Activated CD8-positive, alpha-beta T cell treated with anti-CD3 and anti-CD28 coated beads, Interleukin-2, amount 10 ng/mL, durations not matched to agents 7 days and 5 days (primary cell): Measurements from ENCODE around the gene MT1A. TPM values are rescaled to one million over a fixed set of nuclear protein-coding genes. Genes with fewer than 3 reads are reported as not detected.

Source experiments
- ATAC-seq: fragments of 150-1000 bp; cut with Tn5 transposase; one replicate; pipeline ENCODE4 v1.10.0; 2021; ENCODE audit warnings: moderate library complexity
- CTCF ChIA-PET: fragments of 350-600 bp; sonication (Branson Sonifier 250); formaldehyde crosslinking; loops from one replicate; lab custom pipeline; 2021; ENCODE audit warnings: antibody characterized with exemption; lab: Charles Lee
- POLR2A ChIA-PET: fragments of 350-600 bp; sonication (Branson Sonifier 250); formaldehyde crosslinking; loops from one replicate; lab custom pipeline; 2021; ENCODE audit warnings: antibody characterized with exemption; lab: Charles Lee
- DNase-seq: peaks from one replicate; pipeline ENCODE4 v3.0.0-alpha.2; 2020
- H3K27ac Mint-ChIP-seq: one replicate; pipeline ENCODE4 v1.8.0; 2021; ENCODE audit warnings: mild to moderate bottlenecking, mixed read lengths
- H3K27me3 Mint-ChIP-seq: one replicate; pipeline ENCODE4 v1.8.0; 2021; ENCODE audit warnings: low read depth, mixed read lengths
- H3K36me3 Mint-ChIP-seq: one replicate; pipeline ENCODE4 v1.8.0; 2021; ENCODE audit warnings: low read depth, mixed read lengths
- H3K4me1 Mint-ChIP-seq: one replicate; pipeline ENCODE4 v1.8.0; 2021; ENCODE audit warnings: low read depth, mixed read lengths
- H3K4me3 Mint-ChIP-seq: one replicate; pipeline ENCODE4 v1.8.0; 2021; ENCODE audit warnings: mild to moderate bottlenecking, mixed read lengths
- H3K9me3 Mint-ChIP-seq: one replicate; pipeline ENCODE4 v1.8.0; 2022; ENCODE audit warnings: mixed read lengths; ENCODE audit not compliant: insufficient read depth
- total RNA-seq, 2 experiments: library from RNA; stranded (reverse); gene quantifications; one replicate each; pipeline ENCODE4 v1.2.3, GENCODE V29; 2021

MT1A gene
- total RNA-seq, 2 experiments from 2014 or later = not detected

- CTCF ChIA-PET = interaction anchor here (1.1 to 1.7 kb wide), 5 partner anchors 8 to 97 kb away, joined by 4 to 10 read pairs (median 7); no protein-coding TSS in a partner anchor
- Mint-ChIP-seq H3K27me3 (peaks cover 14% of the 10 kb centered on the region), H3K27ac (no peak overlapping the region), H3K4me1 (peaks cover 23% of the 10 kb centered on the region), H3K9me3 (no peaks in the 10 kb centered on the region), H3K4me3 (no peak overlapping the region), H3K36me3 (peaks cover 7% of the 10 kb centered on the region)
- POLR2A ChIA-PET = interaction anchor here (1.1 to 1.8 kb wide), 2 partner anchors 77 to 104 kb away, joined by 3 to 7 read pairs; partner anchors contain the start of gene MT1X
- no peak for ATAC-seq
- no peak for DNase-seq
Observed at GRCh38 chr16:56604966-56605365, 33.5 kb upstream of the MT1A start.

DNA sequence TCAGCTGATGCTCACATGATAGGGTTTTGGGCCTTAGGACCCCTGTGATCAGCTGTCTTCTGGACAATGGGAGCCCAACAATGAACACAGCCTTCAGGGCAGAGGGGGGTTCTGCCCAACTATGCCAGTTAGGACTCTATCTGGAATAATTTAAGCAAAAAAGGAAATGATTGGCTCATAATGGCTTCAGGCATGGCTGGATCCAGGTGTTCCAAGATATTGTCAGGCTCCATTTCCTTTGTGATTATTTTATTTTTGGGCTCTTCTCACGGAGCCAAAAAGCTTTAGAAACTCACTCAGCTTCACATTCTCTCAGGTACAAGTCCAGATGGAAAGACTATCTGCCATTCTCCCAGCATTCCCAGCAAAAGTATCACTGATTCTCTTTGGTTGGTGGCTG lies 33.0 kb upstream of the MT1A start:
- Mint-ChIP-seq H3K36me3 (peaks cover 7% of the 10 kb centered on the region), H3K4me3 (no peak overlapping the region), H3K27ac (no peak overlapping the region), H3K27me3 (peaks cover 10% of the 10 kb centered on the region), H3K4me1 (peaks cover 28% of the 10 kb centered on the region), H3K9me3 (no peaks in the 10 kb centered on the region)
- DNase-seq (no peak), ATAC-seq (no peak)
- ChIA-PET CTCF (interaction anchor here (1.1 to 1.7 kb wide), 5 partner anchors 9 to 97 kb away, joined by 4 to 10 read pairs (median 7); no protein-coding TSS in a partner anchor), POLR2A (interaction anchor here (0.7 to 1.8 kb wide), 3 partner anchors 77 to 328 kb away, joined by 3 to 7 read pairs (median 3); partner anchors contain the start of gene MT1X)

DNA sequence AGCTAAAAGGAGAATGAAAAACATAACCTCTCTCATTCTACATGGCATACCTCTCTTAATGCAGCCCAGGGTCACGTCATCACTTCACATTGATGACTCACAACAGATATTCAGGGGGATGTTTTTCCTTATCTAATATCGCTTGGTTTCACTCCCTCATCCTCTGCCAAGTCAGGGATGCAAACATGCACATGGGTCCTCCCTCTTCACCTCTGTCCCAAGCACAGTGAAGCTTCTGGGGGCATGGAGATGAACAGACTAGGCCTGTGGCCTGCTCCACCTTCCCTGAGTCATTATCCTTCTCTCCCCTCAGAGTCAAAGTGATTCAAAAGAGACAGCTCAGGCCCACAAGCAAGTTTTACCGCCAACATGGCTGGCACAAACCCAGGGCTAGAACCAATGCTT lies 32.4 kb upstream of the MT1A start:
- H3K27me3 Mint-ChIP-seq = peaks cover 7% of the 10 kb centered on the region
- peaks cover 34% of the 10 kb centered on the region for H3K4me1 Mint-ChIP-seq
- CTCF ChIA-PET = interaction anchor here (1.1 to 1.6 kb wide), 4 partner anchors 9 to 96 kb away, joined by 4 to 10 read pairs (median 6); no protein-coding TSS in a partner anchor
- ATAC-seq = no peak
- peaks cover 7% of the 10 kb centered on the region for H3K36me3 Mint-ChIP-seq
- DNase-seq = no peak
- no peaks in the 10 kb centered on the region for H3K9me3 Mint-ChIP-seq
- POLR2A ChIA-PET = interaction anchor here (0.7 to 1.8 kb wide), 5 partner anchors 15 to 328 kb away, joined by 3 to 7 read pairs (median 3); partner anchors contain the start of genes MT1E and MT1X
- H3K4me3 Mint-ChIP-seq = no peak overlapping the region
- H3K27ac Mint-ChIP-seq = peak overlapping the region; percentile 3

GRCh38 chr16:56606476-56607108 lies 31.9 kb upstream of the MT1A start:
- no peak for ATAC-seq
- POLR2A ChIA-PET = interaction anchor here (0.7 to 2.8 kb wide), 7 partner anchors 11 to 327 kb away, joined by 3 to 13 read pairs (median 4); partner anchors contain the start of genes MT1E and MT1X
- Mint-ChIP-seq H3K4me3 (no peak overlapping the region), H3K36me3 (peaks cover 7% of the 10 kb centered on the region), H3K9me3 (no peaks in the 10 kb centered on the region), H3K4me1 (peaks cover 39% of the 10 kb centered on the region), H3K27me3 (peaks cover 4% of the 10 kb centered on the region), H3K27ac (peak overlapping the region; percentile 87)
- no peak for DNase-seq
- CTCF ChIA-PET = interaction anchor here (1.5 to 1.6 kb wide), 2 partner anchors 10 to 30 kb away, joined by 4 to 10 read pairs; no protein-coding TSS in a partner anchor

- POLR2A ChIA-PET = interaction anchor here (0.9 to 2.8 kb wide), 5 partner anchors 11 to 95 kb away, joined by 3 to 13 read pairs (median 4); partner anchors contain the start of genes MT1E and MT1X
- CTCF ChIA-PET = no interaction called here
- ATAC-seq (no peak), DNase-seq (peak; percentile 49)
- Mint-ChIP-seq H3K27ac (peak overlapping the region; percentile 87), H3K4me3 (peak overlapping the region; percentile 39), H3K27me3 (peaks cover 1% of the 10 kb centered on the region), H3K36me3 (peaks cover 7% of the 10 kb centered on the region), H3K9me3 (no peaks in the 10 kb centered on the region), H3K4me1 (peaks cover 41% of the 10 kb centered on the region)
Observed at GRCh38 chr16:56607109-56607618, 31.3 kb upstream of the MT1A start.

DNA sequence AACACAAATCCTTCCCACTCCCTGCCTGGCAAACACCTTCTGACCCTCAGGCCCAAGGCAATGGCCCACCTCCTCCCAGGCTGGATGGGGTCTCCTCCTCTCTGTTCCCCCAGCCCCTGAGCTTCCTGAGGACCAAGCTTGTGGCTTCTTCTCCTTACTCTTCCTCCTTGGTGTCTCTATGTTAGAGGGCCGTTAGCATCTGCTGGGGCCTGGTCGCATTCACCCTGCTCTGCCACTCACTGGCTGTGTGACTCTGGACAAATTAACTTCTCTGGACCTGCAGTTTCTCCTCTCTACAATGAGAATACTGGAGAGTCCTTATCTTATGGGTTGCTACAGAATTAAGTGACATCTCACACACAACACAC lies 30.8 kb upstream of the MT1A start:
- Mint-ChIP-seq H3K9me3 (no peaks in the 10 kb centered on the region), H3K27ac (peak overlapping the region; percentile 87), H3K36me3 (peaks cover 7% of the 10 kb centered on the region), H3K4me3 (peak overlapping the region; percentile 65), H3K27me3 (no peaks in the 10 kb centered on the region), H3K4me1 (peaks cover 43% of the 10 kb centered on the region)
- ChIA-PET CTCF (no interaction called here), POLR2A (interaction anchor here (0.9 to 2.8 kb wide), 6 partner anchors 10 to 101 kb away, joined by 3 to 13 read pairs (median 4); partner anchors contain the start of genes MT1E and MT1X)
- ATAC-seq = no peak
- no peak for DNase-seq

GRCh38 chr16:56608043-56608875 lies 30.2 kb upstream of the MT1A start, which contains the start of gene MT2A:
TSS of gene MT2A (plus strand) at chr16:56608584. CDS start at chr16:56608656, 72 bp downstream.
- CTCF ChIA-PET = interaction anchor here (0.8 to 2.3 kb wide), 8 partner anchors 10 to 356 kb away, joined by 3 to 11 read pairs (median 4); partner anchors contain the start of gene MT1G
- H3K9me3 Mint-ChIP-seq = no peaks in the 10 kb centered on the region
- peak within 1 kb of the TSS; percentile 87 for H3K27ac Mint-ChIP-seq
- H3K36me3 Mint-ChIP-seq = peaks cover 7% of the 10 kb centered on the region
- POLR2A ChIA-PET = interaction anchor here (0.9 to 6.1 kb wide), 7 partner anchors 10 to 100 kb away, joined by 3 to 56 read pairs (median 4); partner anchors contain the start of genes MT1E, MT1F and MT1X
- DNase-seq (peak; percentile 94), ATAC-seq (peak; percentile 90)
- H3K4me3 Mint-ChIP-seq = peak within 1 kb of the TSS; percentile 93
- H3K27me3 Mint-ChIP-seq = no peaks in the 10 kb centered on the region
- peaks cover 43% of the 10 kb centered on the region for H3K4me1 Mint-ChIP-seq

- Mint-ChIP-seq H3K9me3 (no peaks in the 10 kb centered on the region), H3K36me3 (peaks cover 7% of the 10 kb centered on the region), H3K27me3 (no peaks in the 10 kb centered on the region), H3K4me3 (peak overlapping the region; percentile 93), H3K27ac (peak overlapping the region; percentile 85), H3K4me1 (peaks cover 43% of the 10 kb centered on the region)
- ChIA-PET CTCF (interaction anchor here (0.6 to 4.0 kb wide), 10 partner anchors 9 to 355 kb away, joined by 3 to 14 read pairs (median 4); partner anchors contain the start of genes MT1E and MT1G), POLR2A (interaction anchor here (1.0 to 6.1 kb wide), 8 partner anchors 9 to 381 kb away, joined by 4 to 56 read pairs (median 4); partner anchors contain the start of genes MT1E, MT1F, MT1G and MT1X)
- DNase-seq = peak; percentile 32
- ATAC-seq = peak; percentile 4
Observed at GRCh38 chr16:56608876-56609462, 29.5 kb upstream of the MT1A start.

DNA sequence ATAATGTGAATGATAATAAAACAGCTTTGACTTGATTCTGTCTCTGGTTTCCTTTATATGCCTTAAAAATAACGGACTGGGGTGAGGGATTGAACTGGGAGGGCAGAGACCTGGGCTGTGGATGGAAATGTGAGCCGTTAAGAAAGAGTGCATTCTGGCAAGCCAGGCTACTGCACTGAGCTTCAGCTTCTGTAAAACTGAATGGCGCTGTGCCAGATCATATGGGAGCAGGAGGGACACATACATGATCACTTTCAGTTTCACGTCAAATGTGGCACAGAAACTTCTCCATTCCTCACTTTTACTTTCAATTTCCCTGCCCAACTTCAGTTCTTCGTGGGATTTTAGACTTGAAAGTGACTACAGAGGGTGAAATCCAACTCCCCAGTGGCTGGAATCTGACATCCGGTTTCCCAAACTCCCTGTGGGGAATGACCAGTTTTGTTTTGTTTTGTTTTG lies 29.0 kb upstream of the MT1A start:
- Mint-ChIP-seq H3K27me3 (no peaks in the 10 kb centered on the region), H3K9me3 (no peaks in the 10 kb centered on the region), H3K27ac (peak overlapping the region; percentile 85), H3K4me3 (peak overlapping the region; percentile 93), H3K4me1 (peaks cover 48% of the 10 kb centered on the region), H3K36me3 (peaks cover 7% of the 10 kb centered on the region)
- POLR2A ChIA-PET = interaction anchor here (1.0 to 6.1 kb wide), 6 partner anchors 9 to 380 kb away, joined by 4 to 56 read pairs (median 9); partner anchors contain the start of genes MT1E, MT1F, MT1G and MT1X
- ATAC-seq (peak; percentile 57), DNase-seq (peak; percentile 86)
- CTCF ChIA-PET = interaction anchor here (0.6 to 4.0 kb wide), 5 partner anchors 9 to 92 kb away, joined by 3 to 14 read pairs (median 6); partner anchors contain the start of gene MT1E

- DNase-seq (peak; percentile 65), ATAC-seq (peak; percentile 11)
- Mint-ChIP-seq H3K4me3 (peak overlapping the region; percentile 93), H3K4me1 (peaks cover 54% of the 10 kb centered on the region), H3K27ac (peak overlapping the region; percentile 85), H3K27me3 (no peaks in the 10 kb centered on the region), H3K36me3 (peaks cover 7% of the 10 kb centered on the region), H3K9me3 (no peaks in the 10 kb centered on the region)
- CTCF ChIA-PET = interaction anchor here (1.8 to 4.0 kb wide), 4 partner anchors 10 to 92 kb away, joined by 5 to 14 read pairs (median 11); partner anchors contain the start of gene MT1E
- POLR2A ChIA-PET = interaction anchor here (1.0 to 6.1 kb wide), 6 partner anchors 9 to 379 kb away, joined by 3 to 56 read pairs (median 6); partner anchors contain the start of genes MT1E, MT1G, MT1X and NLRC5
Observed at GRCh38 chr16:56610017-56610608, 28.4 kb upstream of the MT1A start.
